Measurements from ENCODE around the gene COMT.
"Not testable (repeated sequence)": the region's sequence is repeated elsewhere in the genome, so short reads cannot be mapped to it uniquely, and the experiment has no call there.

The COMT gene

DNA sequence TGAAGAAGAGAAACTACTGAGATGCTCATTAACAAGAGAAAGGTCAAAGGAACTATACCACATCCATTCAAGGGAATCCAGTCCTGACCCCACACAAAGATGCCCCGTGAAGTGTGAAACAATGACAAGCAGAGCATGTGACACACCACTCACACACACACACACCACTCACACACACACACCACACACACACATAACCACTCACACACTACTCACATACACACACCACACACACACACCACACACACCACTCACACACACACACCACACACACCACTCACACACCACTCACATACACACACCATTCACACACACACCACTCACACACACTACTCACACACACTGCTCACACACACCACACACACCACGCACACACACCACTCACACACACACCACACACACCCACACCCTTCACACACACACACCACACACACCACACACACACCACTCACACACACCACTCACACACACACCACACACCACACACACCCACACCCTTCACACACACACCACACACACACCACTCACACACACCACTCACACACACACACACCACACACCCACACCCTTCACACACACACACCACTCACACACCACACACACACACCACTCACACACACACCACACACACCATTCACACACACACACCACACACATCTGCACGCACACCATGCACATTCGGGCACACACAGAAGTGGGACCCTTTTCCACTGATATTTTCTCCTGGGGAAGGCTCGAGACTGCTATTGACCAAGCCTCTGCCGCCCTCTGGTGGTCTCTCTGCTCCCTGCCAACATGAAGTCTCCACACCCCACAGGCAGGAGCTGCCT, 32.0 kb upstream of the COMT start:
- DNase-seq: peak; percentile 93

DNA sequence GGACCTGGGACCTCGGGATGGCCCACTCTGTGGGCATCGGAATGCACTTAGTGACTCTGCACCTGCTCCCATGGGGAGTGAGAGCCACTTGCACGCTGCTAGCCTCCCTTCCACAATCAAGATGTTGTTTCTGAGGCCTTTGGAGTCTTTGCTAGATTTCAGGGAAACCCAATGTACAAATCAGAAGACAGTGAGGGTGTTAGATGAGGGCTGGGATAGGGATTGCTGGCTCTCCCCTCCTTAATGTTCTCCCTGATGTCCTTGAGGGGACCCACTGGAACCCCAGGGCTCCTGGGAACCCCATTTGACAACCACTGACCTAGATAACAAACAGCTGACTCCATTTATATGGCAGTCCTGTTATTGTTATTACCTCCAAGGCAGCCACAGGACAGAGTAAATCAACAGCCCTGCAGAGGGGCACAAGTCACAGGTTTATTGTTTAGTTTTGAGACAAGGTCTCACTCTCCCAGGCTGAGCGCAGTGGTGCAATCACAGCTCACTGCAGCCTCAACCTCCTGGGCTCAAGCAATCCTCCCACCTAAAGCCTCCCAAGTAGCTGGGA, 31.3 kb upstream of the COMT start:
- no peak for DNase-seq

- no peak for DNase-seq
Measured at GRCh38 chr22:19911540-19912270, 29.9 kb upstream of the COMT start.

- peak; percentile 41 for DNase-seq
Measured at GRCh38 chr22:19912271-19912999, 29.1 kb upstream of the COMT start.

- DNase-seq: no peak
Measured at GRCh38 chr22:19913337-19913936, 28.1 kb upstream of the COMT start.

DNA sequence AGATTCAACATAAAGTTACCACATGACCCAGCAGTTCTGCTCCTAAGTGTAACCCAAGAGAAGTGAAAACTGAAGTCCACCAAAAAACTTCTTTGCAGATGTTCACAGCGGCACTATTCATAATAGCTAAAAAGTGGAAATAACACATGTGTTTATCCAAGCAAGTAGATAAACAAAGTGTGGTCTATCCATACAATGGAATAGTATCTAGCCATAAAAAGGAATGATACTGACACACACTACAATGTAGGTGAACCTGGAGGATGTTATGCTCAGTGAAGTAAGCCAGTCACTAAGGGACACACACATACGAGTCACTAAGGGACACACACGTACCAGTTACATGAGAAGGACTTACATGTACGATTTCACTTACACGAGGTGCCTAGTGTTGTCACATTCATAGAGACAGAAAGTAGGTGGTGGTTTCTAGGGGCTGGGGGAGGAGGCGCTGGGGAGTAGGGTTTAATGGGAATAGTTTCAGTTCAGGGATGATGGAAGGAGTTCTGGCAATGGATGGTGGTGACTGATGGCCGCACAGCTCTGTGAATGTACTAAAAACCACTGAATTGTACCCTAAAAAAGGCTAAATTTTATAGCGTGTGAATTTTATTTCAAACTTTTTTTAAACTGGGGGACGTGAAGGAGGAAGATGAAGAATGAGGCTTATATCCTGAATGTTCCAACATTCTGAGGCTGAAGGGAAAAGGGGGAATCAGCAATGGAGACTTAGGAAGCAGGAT, 27.2 kb upstream of the COMT start:
- DNase-seq: no peak

- no peak for DNase-seq
Measured at GRCh38 chr22:19915287-19915954, 26.2 kb upstream of the COMT start.

DNA sequence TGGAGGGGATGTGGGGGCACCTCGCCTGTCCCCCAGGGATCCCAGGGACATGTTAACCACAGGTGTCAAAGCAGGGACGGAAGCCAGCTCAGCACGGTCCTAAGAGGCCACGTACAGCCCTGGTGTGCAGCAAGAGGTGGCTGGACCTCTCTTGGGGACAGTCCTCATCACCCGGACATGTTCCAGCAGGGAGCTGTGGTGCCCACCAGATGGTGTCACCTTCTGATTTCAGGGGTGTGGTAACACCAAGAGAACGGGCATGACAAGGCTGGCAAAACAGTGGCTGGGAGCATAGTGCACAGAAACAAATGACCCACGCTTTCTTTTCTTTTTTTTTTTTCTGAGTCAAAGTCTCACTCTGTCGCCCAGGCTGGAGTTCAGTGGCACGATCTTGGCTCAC, 25.6 kb upstream of the COMT start:
- no peak for DNase-seq

DNA sequence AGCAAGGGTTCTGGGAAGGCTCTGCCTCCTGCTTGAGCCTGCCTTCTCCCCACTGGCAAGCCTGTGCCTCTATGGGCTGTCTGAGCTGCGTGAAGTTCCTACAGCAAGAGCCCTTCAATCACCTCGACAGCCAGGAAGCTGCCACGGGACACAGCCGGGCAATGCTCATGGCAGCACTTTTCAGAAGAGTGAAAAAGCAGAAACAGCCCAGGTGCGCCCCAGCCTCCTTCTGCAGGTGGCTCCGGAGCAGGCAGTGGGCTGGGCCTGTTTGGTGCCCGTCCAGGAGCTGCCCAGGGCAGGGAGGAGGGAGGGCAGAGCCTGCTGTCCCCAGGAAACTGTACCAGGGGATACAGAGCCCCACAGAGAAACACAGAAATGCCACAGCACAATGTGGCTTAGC, 24.6 kb upstream of the COMT start:
- DNase-seq: no peak

DNA sequence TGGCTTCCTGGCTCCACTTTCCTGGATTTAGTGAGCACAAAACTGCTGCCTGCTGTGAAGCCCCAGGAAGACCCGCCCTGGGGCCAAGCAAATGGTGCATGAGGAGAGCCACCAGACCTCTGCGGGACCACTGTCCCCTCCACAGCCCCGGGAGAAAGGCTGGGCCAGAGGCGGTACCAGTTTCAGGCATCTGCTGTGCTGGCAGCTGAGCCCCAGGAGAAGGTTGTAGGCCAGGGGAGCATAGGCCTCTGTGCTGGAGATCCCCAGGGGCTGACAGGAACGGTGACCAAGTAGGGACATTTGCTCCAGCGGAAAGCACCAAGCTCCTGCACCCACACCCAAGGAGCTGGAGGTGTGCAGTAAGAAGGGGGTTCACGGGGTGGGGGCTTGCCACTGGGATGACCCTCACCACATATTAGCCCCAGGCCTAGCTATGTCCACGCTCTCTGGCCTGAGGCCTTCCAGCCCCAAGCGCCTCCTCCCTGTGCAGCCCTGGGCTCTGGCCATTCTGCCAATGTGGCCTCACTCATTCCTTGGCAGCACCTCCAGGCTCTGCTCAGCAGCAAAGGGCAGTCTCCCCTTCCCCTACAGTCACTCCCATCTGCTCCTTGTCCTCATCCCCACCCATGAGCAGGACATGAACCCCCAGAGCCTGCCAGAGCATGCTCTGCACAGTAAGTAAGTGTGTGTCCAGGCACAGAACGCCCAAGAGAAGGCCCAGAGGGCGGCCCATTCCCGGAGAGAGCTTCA, 24.0 kb upstream of the COMT start:
- no peak for DNase-seq

- DNase-seq: peak; percentile 37
Measured at GRCh38 chr22:19918332-19919106, 23.1 kb upstream of the COMT start.

- no peak for DNase-seq
Measured at GRCh38 chr22:19919701-19920363, 21.7 kb upstream of the COMT start.

- no peak for DNase-seq
Measured at GRCh38 chr22:19921544-19922081, 20.0 kb upstream of the COMT start.

GRCh38 chr22:19923914-19924513, 17.6 kb upstream of the COMT start:
- DNase-seq: no peak

DNA sequence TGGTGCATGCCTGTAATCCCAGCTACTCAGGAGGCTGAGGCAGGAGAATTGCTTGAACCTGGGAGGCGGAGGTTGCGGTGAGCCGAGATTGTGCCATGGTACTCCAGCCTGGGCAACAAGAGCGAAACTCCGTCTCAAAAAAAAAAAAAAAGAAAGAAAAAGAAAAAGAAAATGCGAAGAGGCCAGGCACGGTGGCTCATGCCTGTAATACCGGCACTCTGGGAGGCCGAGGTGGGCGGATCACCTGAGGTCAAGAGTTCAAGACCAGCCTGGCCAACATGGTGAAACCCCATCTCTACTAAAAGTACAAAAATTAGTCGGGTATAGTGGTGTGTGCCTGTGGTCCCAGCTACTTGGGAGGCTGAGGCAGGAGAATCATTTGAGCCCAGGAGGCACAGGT, 15.5 kb upstream of the COMT start:
- not testable (repeated sequence) for DNase-seq

DNA sequence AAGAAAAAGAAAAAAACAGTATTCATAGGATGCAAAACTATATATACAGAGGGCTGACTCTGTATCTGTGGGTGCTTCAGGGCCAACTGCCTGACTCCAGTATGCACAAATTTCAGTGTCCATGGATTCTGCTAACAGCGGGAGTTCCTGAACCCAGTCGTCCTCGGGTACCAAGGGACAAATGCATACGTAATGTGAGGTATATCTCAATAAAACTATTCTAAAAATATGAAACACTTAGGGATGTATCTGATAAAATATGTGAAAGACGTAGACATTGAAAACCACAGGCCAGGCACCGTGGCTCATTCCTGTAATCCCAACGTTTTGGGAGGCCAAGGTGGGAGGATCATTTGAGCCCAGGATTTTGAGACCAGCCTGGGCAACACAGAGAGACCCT, 13.9 kb upstream of the COMT start:
- no peak for DNase-seq

DNA sequence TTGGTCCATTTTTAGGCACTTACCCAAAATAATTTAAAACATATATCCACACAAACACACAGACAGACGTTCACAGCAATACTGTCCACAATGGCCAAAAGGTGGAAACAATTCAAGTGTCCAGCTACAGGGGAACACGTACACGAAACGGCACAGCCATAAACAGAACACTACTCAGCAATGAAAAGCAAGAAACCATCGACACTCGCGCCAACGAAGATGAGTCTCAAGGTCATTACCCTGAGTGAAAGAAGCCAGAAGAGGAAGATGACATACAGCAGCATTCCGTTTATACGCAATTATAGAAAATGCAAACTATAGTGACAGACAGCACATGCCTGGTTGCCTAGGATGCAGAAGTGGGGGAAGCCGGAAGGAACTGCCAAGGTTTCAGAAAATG, 13.4 kb upstream of the COMT start:
- no peak for DNase-seq
